ENCODE results near the gene HOXB2. TPM values are rescaled to one million over a fixed set of nuclear protein-coding genes. Genes with fewer than 3 reads are reported as not detected.
"Not testable (repeated sequence)": the region's sequence is repeated elsewhere in the genome, so short reads cannot be mapped to it uniquely, and the experiment has no call there.

HOXB2 gene
- polyA plus RNA-seq, 4 donors = 42.3 to 63.0 (median 53.9) TPM

DNA sequence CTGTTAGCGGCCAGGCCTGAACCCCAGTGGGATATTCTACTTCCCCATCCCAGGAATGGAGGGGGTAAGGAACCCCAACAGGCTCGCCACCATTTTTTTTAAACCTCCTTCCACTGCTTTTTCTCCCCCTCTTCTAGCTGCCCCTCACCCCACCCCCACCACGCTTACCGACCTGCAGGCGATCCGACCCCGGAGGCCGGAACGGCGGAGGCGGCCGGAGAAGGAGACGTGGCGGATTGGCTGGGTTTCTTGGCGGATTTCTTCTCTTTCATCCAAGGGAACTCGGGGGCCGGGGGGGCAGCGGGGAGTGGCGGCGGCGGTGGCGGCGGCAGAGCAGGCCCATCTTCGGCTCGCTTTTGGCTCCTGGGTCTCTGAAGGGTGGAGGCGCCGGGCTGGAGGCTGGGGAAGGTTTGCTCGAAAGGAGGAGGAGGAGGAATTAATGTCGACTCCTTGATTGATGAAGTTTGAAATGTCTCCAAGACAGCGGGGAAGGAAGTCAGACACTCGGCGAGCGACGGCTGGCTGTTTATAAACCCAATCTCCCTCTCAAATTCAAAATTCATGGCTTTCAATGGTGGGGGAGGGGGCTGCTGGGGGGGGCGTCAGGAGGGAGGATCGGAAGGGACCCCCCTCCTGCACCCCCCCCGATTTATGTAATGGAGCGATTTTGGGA, 424 bp downstream of the HOXB2 start:
- no peak for DNase-seq (ENCODE audit: low read depth in 4 of 4, low spot score in 2 of 4)

DNA sequence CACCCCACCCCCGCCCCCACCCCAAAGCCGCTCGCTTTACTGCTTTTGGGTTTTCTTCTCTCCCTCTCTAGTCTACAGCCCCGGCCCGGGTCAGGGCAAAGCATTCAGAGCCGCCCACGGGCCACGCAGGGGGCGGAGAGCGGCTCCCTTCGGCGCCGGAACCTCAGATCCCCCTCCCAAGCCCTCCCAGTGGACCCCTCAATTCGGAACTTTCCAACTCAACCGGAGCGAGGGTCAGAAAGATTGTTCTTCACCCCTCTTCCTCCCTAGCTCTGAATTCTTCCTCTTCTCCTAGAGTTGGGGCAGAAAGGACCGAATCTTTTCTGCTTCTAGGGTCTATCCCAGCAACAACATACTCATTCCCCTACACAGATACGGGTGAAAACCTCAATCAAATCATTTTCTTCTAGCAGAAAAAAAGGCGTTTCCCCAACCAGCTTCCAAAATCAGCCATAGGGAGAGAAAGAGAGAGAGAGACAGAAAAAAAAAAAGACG, 1.0 kb downstream of the HOXB2 start:
- no peak for DNase-seq (ENCODE audit: low read depth in 4 of 4, low spot score in 2 of 4)

GRCh38 chr17:48543107-48543853, 1.6 kb downstream of the HOXB2 start:
- no peak for DNase-seq (ENCODE audit: low read depth in 4 of 4, low spot score in 2 of 4)

- no peak for DNase-seq (ENCODE audit: low read depth in 4 of 4, low spot score in 2 of 4)
Observed at GRCh38 chr17:48542698-48543106, 2.2 kb downstream of the HOXB2 start.

GRCh38 chr17:48542114-48542656, 2.7 kb downstream of the HOXB2 start:
- no peak for DNase-seq (ENCODE audit: low read depth in 4 of 4, low spot score in 2 of 4)

DNA sequence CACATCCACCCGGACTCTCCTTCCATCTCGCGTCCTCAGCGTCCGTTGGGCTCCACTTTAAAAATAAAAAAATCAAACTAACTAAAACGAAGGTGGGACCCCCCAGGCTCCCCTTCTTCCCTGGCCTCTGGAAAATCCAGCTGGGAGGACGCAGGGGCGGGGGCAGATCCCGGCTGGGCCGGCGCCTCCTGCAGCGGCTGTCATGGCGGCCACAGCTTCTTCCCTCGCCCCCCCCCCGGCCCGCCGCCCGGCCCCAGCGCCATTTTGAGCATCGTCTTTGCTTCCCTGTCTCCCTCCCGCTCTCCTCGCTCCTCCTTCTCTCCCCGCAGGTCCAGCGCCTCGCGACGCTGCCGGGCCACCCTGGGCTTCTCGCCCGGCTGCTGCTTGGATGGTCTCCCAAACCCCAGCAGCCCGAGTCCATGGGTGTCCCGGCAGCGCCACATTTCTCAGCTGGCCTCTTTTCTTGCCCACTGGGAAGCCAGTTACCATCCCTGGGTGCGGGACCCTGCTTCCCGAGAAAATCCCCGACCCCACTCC, 3.3 kb downstream of the HOXB2 start:
- no peak for DNase-seq (ENCODE audit: low read depth in 4 of 4, low spot score in 2 of 4)

DNA sequence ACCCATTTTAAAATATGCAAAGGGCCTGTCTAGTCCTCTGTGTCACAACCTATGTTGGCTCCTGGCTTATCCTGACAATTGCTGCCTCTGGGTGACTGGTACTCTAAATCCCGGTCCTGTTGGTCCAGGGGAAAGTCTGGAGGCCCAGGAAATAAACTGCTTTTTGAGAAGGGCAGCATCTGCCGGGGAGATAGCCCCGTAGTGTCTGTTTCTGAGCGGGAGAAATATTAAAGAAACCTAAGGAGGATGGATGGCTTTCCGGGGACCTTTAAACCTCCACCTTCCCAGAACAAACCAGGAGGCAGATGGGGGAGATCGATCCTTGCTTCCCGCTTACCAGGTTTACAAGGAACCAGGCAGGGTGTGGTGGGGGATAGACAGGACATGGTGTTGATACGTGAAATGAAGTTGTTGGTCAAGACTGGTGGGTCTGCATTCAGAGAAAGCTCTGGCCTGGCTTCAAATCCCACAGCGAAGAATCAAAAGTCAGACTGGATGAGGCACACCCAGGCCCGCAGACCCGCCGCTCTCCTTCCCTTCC, 3.8 kb downstream of the HOXB2 start:
- no peak for DNase-seq (ENCODE audit: low read depth in 4 of 4, low spot score in 2 of 4)

GRCh38 chr17:48540213-48540612, 4.7 kb downstream of the HOXB2 start:
- no peak for DNase-seq (ENCODE audit: low read depth in 4 of 4, low spot score in 2 of 4)

DNA sequence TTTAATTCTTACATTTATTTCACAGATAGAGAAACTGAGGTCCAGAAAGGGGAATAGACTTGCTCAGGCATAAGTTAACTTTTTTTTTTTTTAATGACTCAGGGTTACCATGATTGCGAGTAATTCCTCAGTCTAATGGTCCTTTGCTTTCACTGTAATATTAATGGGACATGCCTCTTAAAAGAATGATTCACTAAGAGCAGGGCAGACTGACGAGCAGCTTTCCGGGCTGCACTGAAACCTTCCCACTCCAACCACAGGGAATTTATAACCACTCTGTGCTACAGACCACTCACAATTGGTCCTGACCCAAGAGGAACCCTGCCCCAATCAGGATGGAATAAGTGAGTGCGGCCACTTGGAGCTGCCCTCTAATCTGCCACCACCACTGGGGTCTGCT, 5.7 kb downstream of the HOXB2 start:
- no peak for DNase-seq (ENCODE audit: low read depth in 4 of 4, low spot score in 2 of 4)

DNA sequence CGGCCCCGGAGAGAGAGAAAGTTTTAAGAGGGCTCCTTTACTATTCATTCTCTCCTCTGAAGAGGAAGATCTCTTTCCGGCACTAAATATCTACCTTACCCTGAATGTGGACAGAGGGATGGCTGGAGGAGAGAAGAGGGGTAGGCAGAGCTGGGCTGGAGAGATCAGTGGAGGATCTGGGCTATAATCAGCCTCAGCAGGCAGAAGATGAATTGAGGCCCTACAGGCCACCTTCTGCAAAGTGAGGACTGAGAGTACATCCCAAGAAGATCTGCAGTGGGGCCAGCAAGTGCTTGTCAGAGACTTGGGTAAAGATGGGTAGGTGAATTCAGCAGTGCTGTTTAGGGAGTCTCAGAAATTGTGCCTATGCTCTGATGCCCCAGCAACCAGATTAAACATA, 7.6 kb downstream of the HOXB2 start:
- DNase-seq (ENCODE audit: low read depth in 4 of 4, low spot score in 2 of 4) = no peak

GRCh38 chr17:48535793-48536559, 8.9 kb downstream of the HOXB2 start:
- not testable (repeated sequence) for DNase-seq (ENCODE audit: low read depth in 4 of 4, low spot score in 2 of 4)

DNA sequence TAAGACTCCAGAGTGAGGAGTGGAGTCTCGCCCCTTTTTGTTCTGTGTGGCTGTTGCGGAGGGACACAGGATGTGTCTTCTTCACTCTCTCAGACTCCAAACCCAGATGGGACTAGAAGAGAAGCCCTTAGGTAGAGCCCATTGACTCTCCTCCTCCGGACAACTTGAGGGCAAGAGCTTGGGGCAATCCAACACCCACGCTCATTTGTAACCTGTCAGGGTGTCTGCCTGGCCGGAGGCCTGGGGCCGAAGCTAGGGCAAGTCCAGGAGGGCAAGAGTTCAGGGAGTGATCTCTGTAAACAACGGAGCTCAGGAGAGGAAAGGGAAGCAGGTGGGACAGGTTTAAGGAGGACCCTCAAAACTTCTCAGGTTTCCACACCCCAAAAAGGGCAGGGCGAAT, 12.6 kb downstream of the HOXB2 start:
- no peak for DNase-seq (ENCODE audit: low read depth in 4 of 4, low spot score in 2 of 4)

DNA sequence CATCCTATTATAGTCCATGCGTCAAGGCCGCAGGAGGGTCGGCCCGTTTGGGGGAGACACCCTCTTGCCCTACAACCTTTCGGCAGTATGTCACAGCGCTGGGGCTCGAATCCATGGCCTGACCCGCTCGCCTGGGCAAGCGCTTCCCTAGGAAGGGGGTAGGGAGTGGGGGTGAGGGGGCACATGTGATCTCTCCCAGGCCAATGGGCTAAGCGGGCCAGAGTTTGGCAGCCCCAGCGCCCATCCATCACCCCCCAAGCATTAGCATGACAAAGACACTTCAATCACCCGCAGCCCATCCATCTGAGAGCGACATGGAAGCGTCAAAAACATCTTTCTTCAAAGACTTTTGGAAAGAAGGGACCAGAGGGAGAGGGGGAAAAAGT, 14.0 kb downstream of the HOXB2 start, which contains the start of gene HOXB1:
TSS of gene HOXB1 (minus strand) at position 125 of the 386 bp plus-strand sequence. CDS start at position 18, 107 bp downstream.
- DNase-seq (ENCODE audit: low read depth in 4 of 4, low spot score in 2 of 4) = no peak

DNA sequence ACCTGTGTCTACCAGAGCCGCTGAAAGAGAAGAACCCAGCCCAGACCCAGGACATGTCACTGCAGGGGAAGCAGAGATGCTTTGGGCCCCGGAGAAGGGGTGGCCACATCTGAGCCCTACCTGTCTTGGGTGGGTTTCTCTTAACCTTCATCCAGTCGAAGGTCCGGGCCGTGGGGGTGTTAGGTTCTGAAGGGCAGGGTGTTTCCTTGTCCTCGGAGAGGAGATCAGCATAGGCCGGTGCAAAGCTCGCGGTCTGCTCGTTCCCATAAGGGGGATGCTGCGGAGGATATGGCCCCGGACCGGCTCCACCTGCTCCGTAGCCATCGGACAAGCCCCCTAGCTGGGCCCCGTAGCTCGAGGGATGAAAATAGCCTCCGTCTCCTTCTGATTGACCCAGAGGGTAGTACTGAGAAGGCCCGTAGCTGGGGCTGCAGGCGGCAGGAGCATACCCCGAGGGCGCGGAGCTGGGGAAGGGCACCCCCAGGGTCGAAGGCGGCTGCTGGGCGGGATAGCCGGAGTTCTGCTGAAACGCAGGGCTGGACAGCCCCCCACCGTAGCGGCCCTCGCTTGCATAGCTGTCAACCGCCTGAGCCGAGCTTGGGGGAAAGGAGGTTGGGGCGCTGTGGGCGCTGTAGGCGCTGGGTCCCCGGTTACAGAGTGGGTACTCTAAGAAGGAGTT, 14.6 kb downstream of the HOXB2 start:
- DNase-seq (ENCODE audit: low read depth in 4 of 4, low spot score in 2 of 4) = no peak

GRCh38 chr17:48529683-48530009, 15.3 kb downstream of the HOXB2 start:
- no peak for DNase-seq (ENCODE audit: low read depth in 4 of 4, low spot score in 2 of 4)

GRCh38 chr17:48528936-48529682, 15.8 kb downstream of the HOXB2 start:
- DNase-seq (ENCODE audit: low read depth in 4 of 4, low spot score in 2 of 4) = no peak

DNA sequence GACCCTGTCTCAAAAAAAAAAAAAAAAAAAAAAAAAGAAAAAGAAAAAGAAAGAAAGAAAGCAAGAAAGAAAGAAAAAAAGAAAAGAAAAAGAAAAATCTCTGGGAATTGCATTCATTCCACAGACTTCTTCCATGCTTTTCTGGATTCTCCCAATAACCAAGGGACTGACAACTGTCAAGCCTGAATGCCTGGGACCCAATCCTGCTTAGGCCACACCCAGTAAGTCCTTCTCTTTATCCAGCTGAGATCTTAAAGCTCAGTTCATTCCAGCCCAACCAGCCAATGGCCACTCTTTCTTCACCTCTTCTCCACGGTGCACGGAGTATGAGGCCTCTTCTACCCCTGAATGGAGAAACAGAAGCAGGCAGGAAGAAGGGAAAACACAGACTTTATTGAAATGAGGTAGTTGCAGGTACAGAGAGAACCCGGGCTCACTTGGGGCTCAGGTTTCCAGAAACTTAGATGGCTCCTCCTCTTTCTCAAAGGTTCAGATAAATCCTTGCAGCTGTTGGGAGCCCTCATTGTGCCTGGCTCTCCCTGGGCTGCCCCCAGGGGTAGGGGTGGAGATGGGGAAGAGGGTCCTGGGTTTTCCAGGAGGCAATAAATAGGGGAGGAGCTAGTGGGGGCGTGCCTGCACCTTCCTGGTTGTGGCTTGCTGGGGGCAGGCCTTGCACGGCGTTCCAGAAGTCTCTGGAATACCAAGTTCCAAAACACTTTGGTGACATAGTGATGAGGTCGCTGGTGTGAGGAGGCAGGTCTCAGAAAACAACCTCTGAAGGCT, 16.6 kb downstream of the HOXB2 start:
- DNase-seq (ENCODE audit: low read depth in 4 of 4, low spot score in 2 of 4) = no peak

- DNase-seq (ENCODE audit: low read depth in 4 of 4, low spot score in 2 of 4) = no peak
Observed at GRCh38 chr17:48527547-48527932, 17.4 kb downstream of the HOXB2 start.
